Activated T-helper 1 cell treated with anti-CD3 and anti-CD28 coated beads, Interleukin-12 subunit alpha, Interleukin-12 subunit beta, Interleukin-2, Interleukin-4 antibody, amounts not matched to agents 30 ng/mL and 10 ng/mL and 1 ng/mL, durations not matched to agents 14 hours and 24 hours and 36 hours (primary cell): ENCODE results near the gene SGF29. TPM values are rescaled to one million over a fixed set of nuclear protein-coding genes. Genes with fewer than 3 reads are reported as not detected.
"Not testable (repeated sequence)": the region's sequence is repeated elsewhere in the genome, so short reads cannot be mapped to it uniquely, and the experiment has no call there.

ENCODE experiments used
- DNase-seq: peaks from one replicate; pipeline ENCODE4 v3.0.0; 2021; ENCODE audit warnings: low spot score
- H3K27ac Mint-ChIP-seq: one replicate; pipeline ENCODE4 v1.8.0; 2021; ENCODE audit warnings: mild to moderate bottlenecking, mixed read lengths
- H3K27me3 Mint-ChIP-seq: one replicate; pipeline ENCODE4 v1.8.0; 2022; ENCODE audit warnings: mild to moderate bottlenecking, moderate library complexity, mixed read lengths; ENCODE audit not compliant: insufficient read depth
- H3K36me3 Mint-ChIP-seq: one replicate; pipeline ENCODE4 v1.8.0; 2021; ENCODE audit warnings: low read depth, mixed read lengths
- H3K4me1 Mint-ChIP-seq: one replicate; pipeline ENCODE4 v1.8.0; 2021; ENCODE audit warnings: low read depth, mixed read lengths
- H3K4me3 Mint-ChIP-seq: one replicate; pipeline ENCODE4 v1.8.0; 2021; ENCODE audit warnings: mild to moderate bottlenecking, moderate library complexity, mixed read lengths
- H3K9me3 Mint-ChIP-seq: one replicate; pipeline ENCODE4 v1.8.0; 2021; ENCODE audit warnings: mixed read lengths
- intact Hi-C: fragments of 100-400 bp; cut with micrococcal nuclease; formaldehyde crosslinking; loops from one replicate; pipeline ENCODE4 v1.15.1; 2024
- total RNA-seq: library from RNA; stranded (reverse); gene quantifications from 2 replicates; pipeline ENCODE4 v1.2.3, GENCODE V29; 2022

The SGF29 gene
- total RNA-seq, 1 donor from 2014 or later = 38.6 TPM

DNA sequence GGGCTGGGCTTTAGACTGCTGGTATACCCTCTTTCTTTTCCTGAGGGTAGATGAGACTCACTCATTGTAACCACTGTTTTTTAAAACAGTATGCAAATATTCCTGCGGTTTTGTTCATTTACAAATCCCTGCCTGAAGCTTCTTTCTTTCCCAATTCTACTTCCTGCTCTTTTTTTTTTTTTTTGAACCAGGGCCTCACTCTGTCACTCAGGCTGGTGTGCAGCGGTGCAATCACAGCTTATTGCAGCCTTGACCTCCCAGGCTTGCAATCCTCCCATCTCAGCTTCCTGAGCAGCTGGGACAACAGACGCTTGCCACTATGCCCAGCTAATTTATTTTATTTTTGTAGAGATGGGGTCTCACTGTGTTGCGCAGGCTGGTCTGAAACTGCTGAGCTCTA lies 64.2 kb downstream of the SGF29 start:
- H3K4me3 Mint-ChIP-seq = no peak overlapping the region
- intact Hi-C loops = loop anchor here (10.0 kb wide), 1 partner anchor 123 kb away; the partner anchor contains the start of genes APOBR and CLN3
- no peak overlapping the region for H3K27ac Mint-ChIP-seq
- no peaks in the 10 kb centered on the region for H3K27me3 Mint-ChIP-seq
- no peaks in the 10 kb centered on the region for H3K9me3 Mint-ChIP-seq
- peaks cover 2% of the 10 kb centered on the region for H3K36me3 Mint-ChIP-seq
- DNase-seq = no peak
- peaks cover 9% of the 10 kb centered on the region for H3K4me1 Mint-ChIP-seq

DNA sequence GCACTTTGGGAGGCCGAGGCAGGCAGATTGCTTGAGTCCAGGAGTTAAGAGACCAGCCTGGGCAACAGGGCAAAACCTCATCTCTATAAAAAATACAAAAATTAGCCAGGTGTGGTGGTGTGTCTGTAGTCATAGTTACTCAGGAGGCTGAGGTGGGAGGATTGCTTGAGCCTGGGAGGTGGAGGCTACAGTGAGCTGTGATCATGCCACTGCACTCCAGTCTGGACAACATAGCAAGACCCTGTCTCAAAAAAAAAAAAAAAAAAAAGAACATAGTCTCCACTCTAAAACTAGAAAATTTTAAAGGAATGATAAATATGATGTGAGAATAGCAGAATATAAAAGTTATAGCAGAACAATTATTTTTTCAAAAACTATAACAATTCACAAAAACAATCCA lies 66.6 kb downstream of the SGF29 start:
- not testable (repeated sequence) for H3K27ac Mint-ChIP-seq, H3K4me3 Mint-ChIP-seq, H3K27me3 Mint-ChIP-seq, H3K4me1 Mint-ChIP-seq, H3K9me3 Mint-ChIP-seq, DNase-seq, H3K36me3 Mint-ChIP-seq
- intact Hi-C loops = loop anchor here (5.0 kb wide), 1 partner anchor 63 kb away; no protein-coding TSS in a partner anchor

DNA sequence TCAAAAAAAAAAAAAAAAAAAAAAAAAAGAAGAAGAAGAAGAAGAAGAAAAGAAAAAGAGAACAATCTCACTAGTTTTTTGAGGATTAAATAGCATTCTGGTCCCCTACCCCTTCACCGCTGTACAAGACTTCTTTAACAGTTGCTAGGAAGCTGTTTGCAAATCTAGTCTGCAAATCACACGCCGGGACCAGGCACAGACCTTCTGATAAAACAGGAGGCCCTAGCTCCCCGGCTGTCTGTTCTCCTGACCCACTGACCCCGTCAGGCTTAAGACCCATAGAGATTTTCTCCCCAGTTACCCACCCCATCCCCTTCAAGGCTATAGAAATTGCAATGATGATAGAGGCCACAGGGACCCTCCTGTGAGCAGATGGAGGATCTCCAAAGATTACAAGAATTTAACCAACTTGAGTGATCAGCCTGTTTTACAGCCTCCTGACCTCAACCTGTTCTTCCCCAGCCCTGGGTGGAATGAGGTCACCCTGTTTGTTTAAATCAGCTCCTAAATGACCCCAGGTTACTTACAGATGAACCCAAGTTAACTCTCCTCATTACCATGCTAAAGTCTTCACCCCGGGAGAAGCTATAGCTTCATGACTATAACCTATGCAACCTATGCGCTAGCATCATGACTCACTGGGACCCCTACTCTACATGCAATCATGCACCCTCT lies 67.9 kb downstream of the SGF29 start:
- Mint-ChIP-seq H3K27me3 (peaks cover 9% of the 10 kb centered on the region), H3K4me1 (peaks cover 9% of the 10 kb centered on the region), H3K36me3 (peaks cover 2% of the 10 kb centered on the region), H3K4me3 (peak overlapping the region; percentile 85), H3K9me3 (no peaks in the 10 kb centered on the region), H3K27ac (peak overlapping the region; percentile 25)
- no peak for DNase-seq
- intact Hi-C loops = loop anchor here (5.0 kb wide), 1 partner anchor 64 kb away; no protein-coding TSS in a partner anchor

- H3K9me3 Mint-ChIP-seq, H3K4me1 Mint-ChIP-seq, H3K27me3 Mint-ChIP-seq, DNase-seq, H3K27ac Mint-ChIP-seq, H3K36me3 Mint-ChIP-seq: not testable (repeated sequence)
- intact Hi-C loops = loop anchor here (5.0 kb wide), 1 partner anchor 65 kb away; no protein-coding TSS in a partner anchor
- H3K4me3 Mint-ChIP-seq = peak overlapping the region; percentile 85
Observed at GRCh38 chr16:28622532-28623171, 68.9 kb downstream of the SGF29 start.

DNA sequence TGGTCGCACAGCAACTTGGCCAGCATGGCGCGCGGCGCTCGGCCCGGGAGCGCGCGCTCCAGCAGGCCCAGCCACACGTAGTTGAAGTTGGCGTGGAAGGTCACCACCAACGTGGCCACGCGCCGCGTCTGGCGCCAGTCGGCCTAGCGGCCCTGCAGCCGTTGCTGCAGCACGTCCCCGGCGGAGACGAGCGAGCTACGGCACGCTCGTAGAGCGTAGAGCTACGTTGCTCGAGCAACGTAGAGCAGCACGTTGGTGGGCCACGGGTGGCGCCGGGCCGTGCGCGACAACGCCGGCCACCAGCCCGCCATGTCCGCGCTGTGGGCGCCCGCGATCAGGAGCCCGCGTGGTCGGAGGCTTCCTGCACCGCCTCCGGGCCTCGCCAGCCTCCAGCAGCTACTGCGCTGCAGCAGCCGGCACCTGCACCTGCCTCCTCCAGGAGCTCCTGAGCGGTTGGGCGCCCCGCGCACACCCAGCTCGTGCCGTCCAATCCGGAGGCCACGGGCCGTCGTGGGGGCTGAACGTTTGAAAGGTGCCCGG lies 69.5 kb downstream of the SGF29 start:
- H3K9me3 Mint-ChIP-seq = no peaks in the 10 kb centered on the region
- peaks cover 9% of the 10 kb centered on the region for H3K27me3 Mint-ChIP-seq
- intact Hi-C loops = loop anchor here (5.0 kb wide), 1 partner anchor 66 kb away; no protein-coding TSS in a partner anchor
- peaks cover 2% of the 10 kb centered on the region for H3K36me3 Mint-ChIP-seq
- H3K27ac Mint-ChIP-seq = peak overlapping the region; percentile 48
- peaks cover 9% of the 10 kb centered on the region for H3K4me1 Mint-ChIP-seq
- H3K4me3 Mint-ChIP-seq = peak overlapping the region; percentile 85
- DNase-seq = peak; percentile 42

DNA sequence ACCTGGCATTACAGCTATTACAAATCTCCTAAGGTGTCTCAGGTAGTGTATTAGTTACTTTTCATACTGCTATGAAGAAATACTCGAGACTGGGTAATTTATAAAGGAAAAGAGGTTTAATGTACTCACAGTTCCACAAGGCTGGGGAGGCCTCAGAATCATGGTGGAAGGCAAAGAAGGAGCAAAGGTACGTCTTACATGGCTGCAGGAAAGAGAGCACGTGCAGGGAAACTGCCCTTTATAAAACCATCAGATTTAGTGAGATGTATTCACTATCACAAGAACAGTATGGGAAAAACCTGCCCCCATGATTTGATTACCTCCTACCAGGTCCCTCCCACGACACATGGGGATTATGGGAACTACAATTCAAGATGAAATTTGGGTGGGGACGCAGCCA lies 77.2 kb downstream of the SGF29 start:
- H3K27me3 Mint-ChIP-seq = peaks cover 16% of the 10 kb centered on the region
- H3K27ac Mint-ChIP-seq, H3K4me3 Mint-ChIP-seq, H3K9me3 Mint-ChIP-seq, DNase-seq, intact Hi-C loops, H3K36me3 Mint-ChIP-seq, H3K4me1 Mint-ChIP-seq: not testable (repeated sequence)

DNA sequence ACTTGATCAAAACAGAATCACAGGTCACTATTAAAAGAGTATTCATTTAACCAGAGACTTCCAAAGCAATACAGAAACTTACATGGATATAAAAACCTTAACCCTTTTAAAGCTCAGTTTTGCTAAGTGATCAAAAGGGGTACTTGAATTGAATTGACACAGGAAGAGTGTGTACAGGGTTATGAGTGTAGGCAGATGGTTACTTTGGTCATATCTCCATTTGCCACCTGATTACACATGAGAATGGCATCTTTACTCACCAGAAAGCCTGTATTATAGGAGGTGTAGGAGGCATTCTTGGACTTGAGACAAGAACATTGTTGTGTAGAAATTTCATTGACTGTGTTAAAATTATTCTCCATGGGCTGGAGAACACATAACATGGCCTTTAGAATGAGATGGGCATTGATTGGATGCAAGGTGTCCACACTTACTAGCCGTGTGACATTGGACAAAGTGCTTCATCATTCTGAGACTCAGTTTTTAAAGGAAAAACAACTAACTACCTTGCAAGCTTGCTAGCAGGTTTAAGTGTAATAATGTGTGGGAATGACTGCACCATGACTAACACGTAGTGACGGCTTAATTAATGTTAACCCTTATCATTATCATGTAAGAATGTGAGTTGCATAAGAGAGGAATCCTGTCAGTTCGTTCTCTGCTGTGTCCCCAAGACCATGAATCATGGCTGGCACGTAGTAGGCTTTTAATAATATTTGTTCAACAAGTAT lies 82.5 kb downstream of the SGF29 start:
- H3K4me1 Mint-ChIP-seq, DNase-seq, H3K9me3 Mint-ChIP-seq, H3K27ac Mint-ChIP-seq, intact Hi-C loops, H3K36me3 Mint-ChIP-seq, H3K4me3 Mint-ChIP-seq: not testable (repeated sequence)
- peaks cover 13% of the 10 kb centered on the region for H3K27me3 Mint-ChIP-seq

- DNase-seq, intact Hi-C loops, H3K36me3 Mint-ChIP-seq, H3K4me3 Mint-ChIP-seq, H3K9me3 Mint-ChIP-seq, H3K27ac Mint-ChIP-seq, H3K4me1 Mint-ChIP-seq: not testable (repeated sequence)
- H3K27me3 Mint-ChIP-seq = peaks cover 10% of the 10 kb centered on the region
Observed at GRCh38 chr16:28637765-28638164, 84.0 kb downstream of the SGF29 start, which contains the start of gene NPIPB8. NPIPB8 (plus strand) TSS chr16:28638065; CDS start chr16:28638361, 296 bp downstream.

GRCh38 chr16:28638359-28638758 lies 84.6 kb downstream of the SGF29 start:
- H3K36me3 Mint-ChIP-seq, H3K27ac Mint-ChIP-seq, intact Hi-C loops, DNase-seq, H3K9me3 Mint-ChIP-seq, H3K4me1 Mint-ChIP-seq, H3K4me3 Mint-ChIP-seq: not testable (repeated sequence)
- peaks cover 10% of the 10 kb centered on the region for H3K27me3 Mint-ChIP-seq

- H3K27ac Mint-ChIP-seq, H3K4me1 Mint-ChIP-seq, intact Hi-C loops, H3K9me3 Mint-ChIP-seq, H3K27me3 Mint-ChIP-seq, H3K36me3 Mint-ChIP-seq, H3K4me3 Mint-ChIP-seq, DNase-seq: not testable (repeated sequence)
Observed at GRCh38 chr16:28639959-28640358, 86.2 kb downstream of the SGF29 start.
